PFSK-1 (cell line): ENCODE measurements around the gene SRI.

Experiments used
- FOXP2 ChIP-seq: optimal IDR thresholded peaks from 2 replicates; pipeline ENCODE3; 2011; ENCODE audit warnings: borderline replicate concordance, control low read depth, inconsistent platforms; ENCODE audit not compliant: insufficient read depth; ENCODE audit errors: extremely low read length, extremely low read depth
- POLR2AphosphoS5 ChIP-seq: IDR thresholded peaks from 2 replicates; pipeline ENCODE4 v1.6.1; 2012; ENCODE audit warnings: low read depth, mild to moderate bottlenecking, control low read depth, low read length, moderate library complexity
- REST ChIP-seq, 2 experiments: IDR thresholded peaks; 2 replicates each; pipeline versions ENCODE4 v1.6.1 to v1.8.0; 2011 to 2012; ENCODE audit warnings: low read depth in 2 of 2, low read length in 2 of 2, control low read depth in 1 of 2, inconsistent platforms in 1 of 2, mild to moderate bottlenecking in 1 of 2, moderate library complexity in 1 of 2; ENCODE audit not compliant: insufficient read depth in 1 of 2
- SIN3A ChIP-seq: IDR thresholded peaks from 2 replicates; pipeline ENCODE4 v1.6.1; 2012; ENCODE audit warnings: mild to moderate bottlenecking, low read length, moderate library complexity, borderline replicate concordance; ENCODE audit not compliant: insufficient read depth
- TAF1 ChIP-seq: IDR thresholded peaks from 2 replicates; pipeline ENCODE4 v1.6.1; 2012; ENCODE audit warnings: low read length, control low read depth, borderline replicate concordance; ENCODE audit not compliant: insufficient read depth

Gene SRI

DNA sequence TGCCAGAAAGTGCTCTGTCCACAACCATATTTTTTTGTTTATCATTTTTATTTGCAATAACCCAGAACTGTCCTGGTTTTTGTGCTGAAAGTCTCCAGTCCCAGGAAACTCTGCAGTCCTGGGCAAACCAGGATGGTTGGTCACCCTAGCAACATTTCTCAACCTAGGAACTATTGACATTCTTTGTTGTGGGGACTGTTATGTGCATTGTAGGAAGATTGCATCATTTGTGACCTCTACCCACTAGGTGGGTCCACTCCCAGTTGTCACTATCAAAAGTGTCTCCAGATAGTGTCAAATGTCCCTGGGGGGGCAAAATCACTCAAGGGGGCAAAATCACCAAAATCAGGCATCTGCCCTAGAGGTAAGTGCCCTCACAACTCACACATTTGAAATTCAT, 14.0 kb upstream of the SRI start:
- TF ChIP-seq SIN3A = no peak
- no peak for TF ChIP-seq POLR2AphosphoS5
- no peak for TF ChIP-seq FOXP2
- TF ChIP-seq TAF1 = no peak
- TF ChIP-seq REST (IDR thresholded peaks at IDR 0.05; ENCODE audit: insufficient read depth in 1 of 2, low read depth in 2 of 2, low read length in 2 of 2) = no peak

- no peak for TF ChIP-seq REST (IDR thresholded peaks at IDR 0.05; ENCODE audit: insufficient read depth in 1 of 2, low read depth in 2 of 2, low read length in 2 of 2)
- no peak for TF ChIP-seq TAF1
- no peak for TF ChIP-seq SIN3A
- no peak for TF ChIP-seq FOXP2
- TF ChIP-seq POLR2AphosphoS5 = no peak
Measured at GRCh38 chr7:88230646-88231045, 10.8 kb upstream of the SRI start.

- TF ChIP-seq POLR2AphosphoS5 (no peak), TAF1 (no peak), REST (IDR thresholded peaks at IDR 0.05; ENCODE audit: insufficient read depth in 1 of 2, low read depth in 2 of 2, low read length in 2 of 2) (no peak), FOXP2 (no peak), SIN3A (no peak)
Measured at GRCh38 chr7:88229302-88229995, 9.6 kb upstream of the SRI start.

GRCh38 chr7:88226886-88227516, 7.2 kb upstream of the SRI start:
- no peak for TF ChIP-seq FOXP2
- no peak for TF ChIP-seq SIN3A
- TF ChIP-seq REST (IDR thresholded peaks at IDR 0.05; ENCODE audit: insufficient read depth in 1 of 2, low read depth in 2 of 2, low read length in 2 of 2) = no peak
- TF ChIP-seq POLR2AphosphoS5 = no peak
- TF ChIP-seq TAF1 = no peak
